PFSK-1 (cell line): ENCODE results near the gene MSANTD1.

ENCODE experiments used
- FOXP2 ChIP-seq: optimal IDR thresholded peaks from 2 replicates; pipeline ENCODE3; 2011; ENCODE audit warnings: borderline replicate concordance, control low read depth, inconsistent platforms; ENCODE audit not compliant: insufficient read depth; ENCODE audit errors: extremely low read length, extremely low read depth
- POLR2AphosphoS5 ChIP-seq: IDR thresholded peaks from 2 replicates; pipeline ENCODE4 v1.6.1; 2012; ENCODE audit warnings: low read depth, mild to moderate bottlenecking, control low read depth, low read length, moderate library complexity
- REST ChIP-seq, 2 experiments: IDR thresholded peaks; 2 replicates each; pipeline versions ENCODE4 v1.6.1 to v1.8.0; 2011 to 2012; ENCODE audit warnings: low read depth in 2 of 2, low read length in 2 of 2, control low read depth in 1 of 2, inconsistent platforms in 1 of 2, mild to moderate bottlenecking in 1 of 2, moderate library complexity in 1 of 2; ENCODE audit not compliant: insufficient read depth in 1 of 2
- SIN3A ChIP-seq: IDR thresholded peaks from 2 replicates; pipeline ENCODE4 v1.6.1; 2012; ENCODE audit warnings: mild to moderate bottlenecking, low read length, moderate library complexity, borderline replicate concordance; ENCODE audit not compliant: insufficient read depth
- TAF1 ChIP-seq: IDR thresholded peaks from 2 replicates; pipeline ENCODE4 v1.6.1; 2012; ENCODE audit warnings: low read length, control low read depth, borderline replicate concordance; ENCODE audit not compliant: insufficient read depth

MSANTD1 gene

GRCh38 chr4:3237266-3237665 is 11.7 kb upstream of the MSANTD1 start:
- TF ChIP-seq FOXP2: no peak
- no peak for TF ChIP-seq SIN3A
- no peak for TF ChIP-seq REST (IDR thresholded peaks at IDR 0.05; ENCODE audit: insufficient read depth in 1 of 2, low read depth in 2 of 2, low read length in 2 of 2)
- TF ChIP-seq POLR2AphosphoS5: no peak
- TF ChIP-seq TAF1: no peak

- TF ChIP-seq REST (IDR thresholded peaks at IDR 0.05; ENCODE audit: insufficient read depth in 1 of 2, low read depth in 2 of 2, low read length in 2 of 2) (no peak), SIN3A (no peak), TAF1 (no peak), POLR2AphosphoS5 (no peak), FOXP2 (no peak)
These were observed 11.0 kb upstream of the MSANTD1 start for GRCh38 chr4:3237712-3238560.

- TF ChIP-seq SIN3A: no peak
- no peak for TF ChIP-seq FOXP2
- no peak for TF ChIP-seq TAF1
- no peak for TF ChIP-seq POLR2AphosphoS5
- TF ChIP-seq REST (IDR thresholded peaks at IDR 0.05; ENCODE audit: insufficient read depth in 1 of 2, low read depth in 2 of 2, low read length in 2 of 2): no peak
These were observed 10.2 kb upstream of the MSANTD1 start for GRCh38 chr4:3238721-3239120.

- TF ChIP-seq FOXP2: no peak
- TF ChIP-seq REST (IDR thresholded peaks at IDR 0.05; ENCODE audit: insufficient read depth in 1 of 2, low read depth in 2 of 2, low read length in 2 of 2): no peak
- TF ChIP-seq SIN3A: no peak
- no peak for TF ChIP-seq TAF1
- TF ChIP-seq POLR2AphosphoS5: no peak
These were observed 9.7 kb upstream of the MSANTD1 start for GRCh38 chr4:3239303-3239702.
